Neural cell (in vitro differentiated cells): ENCODE measurements around the gene NDUFV1. TPM values are rescaled to one million over a fixed set of nuclear protein-coding genes. Genes with fewer than 3 reads are reported as not detected.

ENCODE experiments used
- H2AFZ ChIP-seq: fragments of 200-600, 300-800 bp; sonication (generic), shearing (Covaris generic); 2 replicates; pipeline ENCODE4 v1.6.0; 2014; ENCODE audit warnings: low read depth, mild to moderate bottlenecking, antibody characterized with exemption, low read length, moderate library complexity
- H3F3A ChIP-seq: fragments of 200-600 bp; shearing (Covaris generic); 2 replicates; pipeline ENCODE4 v1.6.1; 2016; ENCODE audit warnings: mild to moderate bottlenecking, moderate library complexity, mixed read lengths, antibody characterized with exemption, low read length; ENCODE audit not compliant: insufficient read depth, poor library complexity, severe bottlenecking
- H3K27ac ChIP-seq: fragments of 200-600, 300-800 bp; sonication (generic), shearing (Covaris generic); 2 replicates; pipeline ENCODE4 v1.5.1; 2014; ENCODE audit warnings: mild to moderate bottlenecking, low read length, moderate library complexity
- H3K27me3 ChIP-seq: fragments of 300-800, 200-600 bp; sonication (generic), shearing (Covaris generic); 2 replicates; pipeline ENCODE4 v1.6.0; 2014; ENCODE audit warnings: mild to moderate bottlenecking, low read depth, low read length, moderate library complexity; ENCODE audit not compliant: insufficient read depth
- H3K36me3 ChIP-seq: fragments of 300-800, 200-600 bp; sonication (generic), shearing (Covaris generic); 2 replicates; pipeline ENCODE4 v1.5.1; 2014; ENCODE audit warnings: mild to moderate bottlenecking, antibody characterized with exemption, low read length, moderate library complexity; ENCODE audit not compliant: insufficient read depth
- H3K4me2 ChIP-seq: fragments of 300-800, 200-600 bp; sonication (generic), shearing (Covaris generic); 2 replicates; pipeline ENCODE4 v1.6.0; 2014; ENCODE audit warnings: mild to moderate bottlenecking, low read length
- H3K4me3 ChIP-seq: fragments of 300-800, 200-600 bp; sonication (generic), shearing (Covaris generic); 2 replicates; pipeline ENCODE4 v1.5.1; 2014; ENCODE audit warnings: mild to moderate bottlenecking, low read length, moderate library complexity
- H3K79me2 ChIP-seq: fragments of 200-600 bp; shearing (Covaris generic); replicated peaks from 2 replicates; pipeline ENCODE4 v1.6.0; 2014; ENCODE audit warnings: mild to moderate bottlenecking, low read length, moderate library complexity; ENCODE audit not compliant: insufficient read depth
- H3K9ac ChIP-seq: fragments of 300-800, 200-600 bp; sonication (generic), shearing (Covaris generic); 2 replicates; pipeline ENCODE4 v1.6.1; 2016; ENCODE audit warnings: mild to moderate bottlenecking, low read length, mixed read lengths
- H3K9me2 ChIP-seq: fragments of 200-600 bp; shearing (Covaris generic); 2 replicates; pipeline ENCODE4 v1.6.1; 2016; ENCODE audit warnings: mild to moderate bottlenecking, low read length, mixed read lengths; ENCODE audit not compliant: insufficient read depth
- H3K9me3 ChIP-seq: fragments of 200-600, 300-800 bp; sonication (generic), shearing (Covaris generic); 2 replicates; pipeline ENCODE4 v1.6.1; 2016; ENCODE audit warnings: mild to moderate bottlenecking, mixed run types, low read length, moderate library complexity, mixed read lengths
- H4K20me1 ChIP-seq: fragments of 200-600 bp; shearing (Covaris generic); 2 replicates; pipeline ENCODE4 v1.6.1; 2016; ENCODE audit warnings: mild to moderate bottlenecking, mixed run types; ENCODE audit not compliant: insufficient read depth
- EP300 ChIP-seq: fragments of 450-650 bp; conservative IDR thresholded peaks from 2 replicates; pipeline ENCODE4 v1.6.1; 2014; ENCODE audit warnings: antibody characterized with exemption, mild to moderate bottlenecking, moderate library complexity; ENCODE audit not compliant: poor library complexity, severe bottlenecking
- EZH2 ChIP-seq: fragments of 200-600, 300-800 bp; shearing (Covaris generic), sonication (generic); IDR thresholded peaks from 2 replicates; pipeline ENCODE4 v1.6.1; 2014; ENCODE audit warnings: antibody characterized with exemption, low read length, borderline replicate concordance, mild to moderate bottlenecking; ENCODE audit not compliant: insufficient read depth, poor library complexity, severe bottlenecking
- MXI1 ChIP-seq: fragments of 450-650 bp; conservative IDR thresholded peaks from 2 replicates; pipeline ENCODE4 v1.6.1; 2014; ENCODE audit warnings: antibody characterized with exemption, mild to moderate bottlenecking; ENCODE audit not compliant: poor library complexity, severe bottlenecking
- POLR2AphosphoS5 ChIP-seq: IDR thresholded peaks from 2 replicates; pipeline ENCODE4 v1.6.1; 2012
- RAD21 ChIP-seq: fragments of 450-650 bp; conservative IDR thresholded peaks from 2 replicates; pipeline ENCODE4 v1.6.1; 2014; ENCODE audit warnings: antibody characterized with exemption, mild to moderate bottlenecking, moderate library complexity
- SMC3 ChIP-seq: fragments of 450-650 bp; conservative IDR thresholded peaks from 2 replicates; pipeline ENCODE4 v1.6.1; 2014; ENCODE audit warnings: antibody characterized with exemption, mild to moderate bottlenecking, moderate library complexity; ENCODE audit not compliant: poor library complexity
- TAF1 ChIP-seq: IDR thresholded peaks from 2 replicates; pipeline ENCODE4 v1.6.1; 2012; ENCODE audit warnings: low read depth
- polyA plus RNA-seq: library from polyadenylated mRNA; depleted of rRNA; stranded (reverse); fragments of >200 nt; gene quantifications from 2 replicates; pipeline ENCODE4 v1.2.3, GENCODE V29; 2014
- TF ChIP-seq, protein P1 (sequence below): fragments of 450-650 bp; IDR thresholded peaks from 2 replicates; pipeline ENCODE4 v1.5.1; 2014; ENCODE audit warnings: antibody characterized with exemption, mild to moderate bottlenecking, moderate library complexity; ENCODE audit not compliant: poor library complexity, severe bottlenecking
- TF ChIP-seq, protein P2 (sequence below): IDR thresholded peaks from 2 replicates; pipeline ENCODE4 v1.6.1; 2012; ENCODE audit warnings: borderline replicate concordance

The NDUFV1 gene
- polyA plus RNA-seq, 1 donor from 2014 or later = 393 TPM

DNA sequence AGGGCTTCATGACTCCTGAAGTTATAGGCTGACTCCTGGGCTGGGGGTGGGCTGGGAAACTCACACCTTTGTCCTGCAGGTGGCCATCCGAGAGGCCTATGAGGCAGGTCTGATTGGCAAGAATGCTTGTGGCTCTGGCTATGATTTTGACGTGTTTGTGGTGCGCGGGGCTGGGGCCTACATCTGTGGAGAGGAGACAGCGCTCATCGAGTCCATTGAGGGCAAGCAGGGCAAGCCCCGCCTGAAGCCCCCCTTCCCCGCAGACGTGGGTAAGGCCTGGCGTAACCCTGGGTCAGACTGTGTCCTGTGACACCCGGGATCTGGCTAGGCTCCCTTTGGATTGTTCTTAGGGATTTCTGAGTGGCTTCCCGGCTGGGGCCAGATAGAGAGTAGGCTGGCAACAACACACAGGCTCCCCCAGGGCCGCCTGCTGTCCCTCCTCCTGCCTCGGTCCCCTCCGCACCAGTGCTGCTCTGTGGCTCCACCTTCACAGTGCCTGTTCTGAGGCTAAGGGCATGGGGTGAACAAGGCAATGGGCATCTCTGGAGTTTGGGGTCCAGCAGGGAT is 3.6 kb downstream of the NDUFV1 start:
- Histone ChIP-seq H2AFZ (no peak overlapping the region), H3K9me2 (no peaks in the 10 kb centered on the region), H3K9me3 (no peaks in the 10 kb centered on the region), H3K27ac (no peak overlapping the region), H4K20me1 (no peaks in the 10 kb centered on the region), H3K9ac (no peak overlapping the region), H3F3A (no peaks in the 10 kb centered on the region), H3K27me3 (no peaks in the 10 kb centered on the region), H3K4me2 (no peak overlapping the region), H3K4me3 (no peak overlapping the region), H3K36me3 (no peaks in the 10 kb centered on the region), H3K79me2 (peaks cover 6% of the 10 kb centered on the region)
- TF ChIP-seq, protein P1, sequence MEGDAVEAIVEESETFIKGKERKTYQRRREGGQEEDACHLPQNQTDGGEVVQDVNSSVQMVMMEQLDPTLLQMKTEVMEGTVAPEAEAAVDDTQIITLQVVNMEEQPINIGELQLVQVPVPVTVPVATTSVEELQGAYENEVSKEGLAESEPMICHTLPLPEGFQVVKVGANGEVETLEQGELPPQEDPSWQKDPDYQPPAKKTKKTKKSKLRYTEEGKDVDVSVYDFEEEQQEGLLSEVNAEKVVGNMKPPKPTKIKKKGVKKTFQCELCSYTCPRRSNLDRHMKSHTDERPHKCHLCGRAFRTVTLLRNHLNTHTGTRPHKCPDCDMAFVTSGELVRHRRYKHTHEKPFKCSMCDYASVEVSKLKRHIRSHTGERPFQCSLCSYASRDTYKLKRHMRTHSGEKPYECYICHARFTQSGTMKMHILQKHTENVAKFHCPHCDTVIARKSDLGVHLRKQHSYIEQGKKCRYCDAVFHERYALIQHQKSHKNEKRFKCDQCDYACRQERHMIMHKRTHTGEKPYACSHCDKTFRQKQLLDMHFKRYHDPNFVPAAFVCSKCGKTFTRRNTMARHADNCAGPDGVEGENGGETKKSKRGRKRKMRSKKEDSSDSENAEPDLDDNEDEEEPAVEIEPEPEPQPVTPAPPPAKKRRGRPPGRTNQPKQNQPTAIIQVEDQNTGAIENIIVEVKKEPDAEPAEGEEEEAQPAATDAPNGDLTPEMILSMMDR = no peak
- TF ChIP-seq MXI1 = no peak
- TF ChIP-seq EP300 = no peak
- no peak for TF ChIP-seq TAF1
- TF ChIP-seq SMC3 = no peak
- TF ChIP-seq POLR2AphosphoS5 = no peak
- TF ChIP-seq, protein P2, sequence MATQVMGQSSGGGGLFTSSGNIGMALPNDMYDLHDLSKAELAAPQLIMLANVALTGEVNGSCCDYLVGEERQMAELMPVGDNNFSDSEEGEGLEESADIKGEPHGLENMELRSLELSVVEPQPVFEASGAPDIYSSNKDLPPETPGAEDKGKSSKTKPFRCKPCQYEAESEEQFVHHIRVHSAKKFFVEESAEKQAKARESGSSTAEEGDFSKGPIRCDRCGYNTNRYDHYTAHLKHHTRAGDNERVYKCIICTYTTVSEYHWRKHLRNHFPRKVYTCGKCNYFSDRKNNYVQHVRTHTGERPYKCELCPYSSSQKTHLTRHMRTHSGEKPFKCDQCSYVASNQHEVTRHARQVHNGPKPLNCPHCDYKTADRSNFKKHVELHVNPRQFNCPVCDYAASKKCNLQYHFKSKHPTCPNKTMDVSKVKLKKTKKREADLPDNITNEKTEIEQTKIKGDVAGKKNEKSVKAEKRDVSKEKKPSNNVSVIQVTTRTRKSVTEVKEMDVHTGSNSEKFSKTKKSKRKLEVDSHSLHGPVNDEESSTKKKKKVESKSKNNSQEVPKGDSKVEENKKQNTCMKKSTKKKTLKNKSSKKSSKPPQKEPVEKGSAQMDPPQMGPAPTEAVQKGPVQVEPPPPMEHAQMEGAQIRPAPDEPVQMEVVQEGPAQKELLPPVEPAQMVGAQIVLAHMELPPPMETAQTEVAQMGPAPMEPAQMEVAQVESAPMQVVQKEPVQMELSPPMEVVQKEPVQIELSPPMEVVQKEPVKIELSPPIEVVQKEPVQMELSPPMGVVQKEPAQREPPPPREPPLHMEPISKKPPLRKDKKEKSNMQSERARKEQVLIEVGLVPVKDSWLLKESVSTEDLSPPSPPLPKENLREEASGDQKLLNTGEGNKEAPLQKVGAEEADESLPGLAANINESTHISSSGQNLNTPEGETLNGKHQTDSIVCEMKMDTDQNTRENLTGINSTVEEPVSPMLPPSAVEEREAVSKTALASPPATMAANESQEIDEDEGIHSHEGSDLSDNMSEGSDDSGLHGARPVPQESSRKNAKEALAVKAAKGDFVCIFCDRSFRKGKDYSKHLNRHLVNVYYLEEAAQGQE = no peak
- no peak for TF ChIP-seq RAD21
- no peak for TF ChIP-seq EZH2

DNA sequence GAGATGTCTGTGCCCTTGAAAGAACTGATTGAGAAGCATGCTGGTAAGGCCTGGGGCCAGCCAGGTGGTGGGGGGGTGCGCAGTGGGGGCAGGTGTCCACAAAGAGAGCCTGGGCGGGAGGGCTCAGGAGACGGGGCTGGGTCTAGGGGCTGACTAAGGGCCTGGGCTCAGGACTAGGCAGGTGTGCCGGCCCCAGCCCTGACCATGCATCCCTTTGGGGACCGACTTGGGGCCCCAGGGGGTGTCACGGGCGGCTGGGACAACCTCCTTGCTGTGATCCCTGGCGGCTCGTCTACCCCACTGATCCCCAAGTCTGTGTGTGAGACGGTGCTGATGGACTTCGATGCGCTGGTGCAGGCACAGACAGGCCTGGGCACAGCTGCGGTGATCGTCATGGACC is 4.4 kb downstream of the NDUFV1 start:
- Histone ChIP-seq H3K9ac (no peak overlapping the region), H3K36me3 (no peaks in the 10 kb centered on the region)

More for the DNA sequence above, 4.4 kb downstream of the NDUFV1 start:
- Histone ChIP-seq H3F3A (no peaks in the 10 kb centered on the region), H3K4me2 (no peak overlapping the region), H3K27me3 (no peaks in the 10 kb centered on the region), H3K79me2 (peaks cover 6% of the 10 kb centered on the region), H3K9me2 (no peaks in the 10 kb centered on the region), H3K4me3 (no peak overlapping the region), H3K27ac (no peak overlapping the region), H4K20me1 (no peaks in the 10 kb centered on the region), H2AFZ (no peak overlapping the region), H3K9me3 (no peaks in the 10 kb centered on the region)
- TF ChIP-seq POLR2AphosphoS5 = no peak
- no peak for TF ChIP-seq RAD21
- TF ChIP-seq, protein P2 = no peak
- TF ChIP-seq TAF1 = no peak
- TF ChIP-seq SMC3 = no peak
- no peak for TF ChIP-seq MXI1
- TF ChIP-seq, protein P1 = no peak
- no peak for TF ChIP-seq EZH2
- TF ChIP-seq EP300 = no peak
